Skeletal muscle cell (primary cell): Measurements from ENCODE around the gene C1orf174.

Source experiments
- DNase-seq: peaks from one replicate; pipeline ENCODE4 v3.0.0-alpha.2; 2010; ENCODE audit warnings: low read depth
- H3K4me3 ChIP-seq: 2 replicates; pipeline ENCODE4 v1.5.1; 2011; ENCODE audit warnings: low read depth, mild to moderate bottlenecking, control low read depth, low read length, moderate library complexity

Gene C1orf174

DNA sequence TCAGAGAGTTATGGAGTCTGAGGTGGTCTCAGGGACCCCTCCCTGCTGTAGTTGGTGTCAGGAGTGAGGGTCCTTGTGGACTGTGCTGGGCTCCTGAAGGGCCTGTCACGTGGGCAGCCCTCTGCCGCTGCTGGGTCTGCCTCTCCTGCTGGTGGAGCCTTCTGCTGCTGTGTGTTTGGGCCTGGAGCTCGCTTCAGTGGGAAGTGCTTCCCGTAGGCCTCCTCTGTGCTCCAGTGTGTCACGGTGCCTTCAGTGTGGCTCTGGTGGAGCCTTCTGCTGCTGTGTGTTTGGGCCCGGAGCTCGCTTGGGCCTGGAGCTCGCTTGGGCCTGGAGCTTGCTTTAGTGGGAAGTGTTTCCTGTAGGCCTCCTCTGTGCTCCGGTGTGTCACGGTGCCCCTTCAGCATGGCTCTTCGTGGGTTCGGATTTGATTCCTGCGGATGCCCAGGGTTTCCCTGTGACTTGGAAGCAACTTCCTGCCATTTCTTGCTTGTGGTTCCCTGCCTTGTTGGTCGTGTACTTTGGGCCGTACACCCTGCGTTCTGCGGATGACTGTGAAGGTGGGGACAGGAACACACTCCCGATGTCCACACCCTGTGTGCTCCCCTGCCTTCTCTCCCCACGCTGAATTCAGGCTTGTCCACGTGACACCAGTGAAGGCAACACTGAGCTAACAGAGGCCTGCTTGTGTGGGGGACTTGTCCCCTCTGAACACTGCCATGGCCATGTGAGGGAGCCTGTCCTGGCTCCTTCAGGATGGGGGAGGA is 19.5 kb downstream of the C1orf174 start:
- H3K4me3 ChIP-seq: no peak overlapping the region
- DNase-seq: no peak

- H3K4me3 ChIP-seq: no peak overlapping the region
- DNase-seq: no peak
These were observed 20.2 kb downstream of the C1orf174 start for GRCh38 chr1:3879787-3880428.

- H3K4me3 ChIP-seq: no peak overlapping the region
- no peak for DNase-seq
These were observed 21.0 kb downstream of the C1orf174 start for GRCh38 chr1:3879099-3879498.

- no peak overlapping the region for H3K4me3 ChIP-seq
- DNase-seq: no peak
These were observed 23.4 kb downstream of the C1orf174 start for GRCh38 chr1:3876716-3877115.

DNA sequence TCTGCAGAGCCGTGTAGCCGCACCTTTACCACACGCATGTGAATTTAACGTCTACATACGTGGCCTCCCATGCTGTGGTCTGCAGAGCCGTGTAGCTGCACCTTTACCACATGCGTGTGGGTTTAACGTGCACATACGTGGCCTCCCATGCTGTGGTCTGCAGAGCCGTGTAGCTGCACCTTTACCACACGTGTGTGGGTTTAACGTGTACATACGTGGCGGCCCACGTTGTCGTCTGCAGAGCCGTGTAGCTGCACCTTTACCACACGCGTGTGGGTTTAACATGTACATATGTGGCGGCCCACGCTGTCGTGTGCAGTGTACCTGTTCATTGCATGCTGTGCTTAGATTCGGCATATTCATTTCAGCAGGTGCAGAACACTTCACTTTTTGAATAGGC is 25.3 kb downstream of the C1orf174 start:
- no peak for DNase-seq
- no peak overlapping the region for H3K4me3 ChIP-seq

- no peak for DNase-seq
- no peak overlapping the region for H3K4me3 ChIP-seq
These were observed 27.5 kb downstream of the C1orf174 start for GRCh38 chr1:3872546-3872945.

DNA sequence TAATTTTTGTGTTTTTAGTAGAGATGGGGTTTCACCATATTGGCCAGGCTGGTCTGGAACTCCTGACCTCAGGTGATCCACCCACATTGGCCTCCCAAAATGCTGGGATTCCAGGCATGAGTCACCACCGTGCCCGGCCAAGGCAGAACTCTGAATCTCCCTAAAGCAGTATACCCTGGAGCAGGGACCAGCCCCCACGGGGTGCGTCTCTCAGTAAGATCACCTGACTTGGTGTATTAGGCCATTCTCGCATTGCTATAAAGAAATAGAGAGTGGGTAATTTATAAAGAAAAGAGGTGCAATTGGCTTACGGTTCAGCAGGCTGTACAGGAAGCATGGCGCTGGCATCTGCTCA is 28.6 kb downstream of the C1orf174 start:
- DNase-seq: no peak
- no peak overlapping the region for H3K4me3 ChIP-seq

DNA sequence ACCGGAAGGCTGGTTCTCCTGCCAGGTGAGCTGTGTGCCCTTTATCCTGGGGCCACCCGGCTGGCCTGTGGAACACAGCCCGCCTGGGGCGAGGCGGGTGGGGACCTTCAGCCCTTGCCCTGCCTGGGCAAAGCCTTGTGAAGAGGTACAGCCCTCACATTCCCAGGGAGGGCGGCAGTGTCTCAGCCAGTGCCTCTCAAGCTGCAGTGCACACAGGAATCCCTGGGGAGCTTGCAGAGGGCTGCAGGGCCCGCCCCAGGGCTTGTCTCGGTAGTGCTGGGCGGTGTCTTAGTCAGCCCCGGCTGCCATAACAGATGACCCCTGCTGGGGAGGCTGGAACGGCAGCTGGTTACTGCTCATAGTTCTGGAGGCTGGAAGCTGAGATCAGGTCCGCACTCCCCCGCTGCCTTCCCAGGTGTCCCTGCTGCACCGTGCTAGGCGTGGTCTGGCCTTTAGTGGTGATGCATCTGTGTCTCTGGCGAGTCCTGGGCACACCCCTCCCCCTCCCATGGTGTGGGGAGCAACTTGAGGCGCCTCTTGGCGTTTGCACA is 30.2 kb downstream of the C1orf174 start:
- DNase-seq: no peak
- H3K4me3 ChIP-seq: no peak overlapping the region

- H3K4me3 ChIP-seq: no peak overlapping the region
These were observed 31.5 kb downstream of the C1orf174 start for GRCh38 chr1:3868464-3869006.

DNA sequence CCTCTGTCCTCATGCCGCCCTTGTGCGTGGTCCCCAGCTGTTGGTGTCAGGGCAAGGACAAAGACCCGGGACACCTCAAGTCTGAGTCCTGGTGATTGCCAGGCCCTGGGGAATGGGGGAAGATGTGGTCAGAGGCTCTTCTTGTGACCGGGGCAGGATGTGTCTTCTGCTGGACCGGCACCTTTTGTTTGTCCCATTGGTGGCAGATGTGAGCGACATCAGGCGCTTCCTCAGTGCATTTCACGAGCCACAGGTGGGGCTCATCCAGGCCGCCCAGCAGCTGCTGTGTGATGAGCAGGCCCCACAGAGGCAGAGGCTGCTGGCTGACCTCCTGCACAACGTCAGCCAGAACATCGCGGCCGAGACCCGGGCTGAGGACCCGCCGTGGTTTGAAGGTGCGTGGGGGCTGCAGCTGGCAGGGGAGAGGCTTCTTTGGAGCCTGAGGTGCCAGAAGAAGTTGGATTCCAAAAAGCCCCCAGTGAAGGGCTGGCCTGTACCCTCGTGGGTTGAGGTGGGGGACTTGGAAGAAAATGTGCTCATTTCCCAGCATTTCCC is 34.4 kb downstream of the C1orf174 start:
- DNase-seq: no peak
- H3K4me3 ChIP-seq: no peak overlapping the region

More at GRCh38 chr1:3868464-3869006, 31.5 kb downstream of the C1orf174 start:
- no peak for DNase-seq

DNA sequence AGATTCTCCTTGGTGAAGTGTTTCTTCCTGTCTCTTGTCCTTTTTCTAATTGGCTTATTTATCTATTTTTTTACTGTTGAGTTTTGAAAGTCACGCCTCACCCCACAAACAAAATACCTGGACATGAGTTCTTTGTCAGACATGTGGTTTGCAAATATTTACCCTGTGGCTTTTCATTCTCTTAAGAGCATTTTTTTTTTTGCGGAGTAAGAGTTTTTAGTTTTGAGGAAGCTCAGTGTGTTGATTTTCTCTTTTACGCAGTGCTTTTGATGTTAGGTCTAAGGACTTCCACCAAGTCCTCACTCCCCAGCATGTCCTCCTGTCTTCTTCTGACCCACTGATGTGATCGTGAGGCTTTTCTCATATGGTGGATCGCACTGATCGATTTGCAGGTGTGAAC is 35.2 kb downstream of the C1orf174 start:
- DNase-seq: no peak
- H3K4me3 ChIP-seq: no peak overlapping the region

- no peak for DNase-seq
- H3K4me3 ChIP-seq: no peak overlapping the region
These were observed 36.7 kb downstream of the C1orf174 start for GRCh38 chr1:3863231-3863935.

- peak overlapping the region; percentile 92 for H3K4me3 ChIP-seq
- DNase-seq: peak; percentile 9
These were observed 41.7 kb downstream of the C1orf174 start for GRCh38 chr1:3858231-3858981.

GRCh38 chr1:3857791-3858129 is 42.3 kb downstream of the C1orf174 start:
- peak overlapping the region; percentile 92 for H3K4me3 ChIP-seq
- DNase-seq: no peak

GRCh38 chr1:3856923-3857790 is 42.9 kb downstream of the C1orf174 start, which contains the start of the genes CEP104 and DFFB:
CEP104 (minus strand) TSS chr1:3857211; CDS start chr1:3852407, 4,804 bp downstream.
DFFB (plus strand) TSS chr1:3857476; CDS start chr1:3857604, 128 bp downstream.
- DNase-seq: peak; percentile 34
- H3K4me3 ChIP-seq: peak within 1 kb of the TSS; percentile 92

- no peak for DNase-seq
- no peak overlapping the region for H3K4me3 ChIP-seq
These were observed 47.2 kb downstream of the C1orf174 start for GRCh38 chr1:3852711-3853485.

- H3K4me3 ChIP-seq: no peak overlapping the region
- DNase-seq: no peak
These were observed 48.0 kb downstream of the C1orf174 start for GRCh38 chr1:3852091-3852490.
